ENCODE results near the gene ACSL1. TPM values are rescaled to one million over a fixed set of nuclear protein-coding genes. Genes with fewer than 3 reads are reported as not detected.

Gene ACSL1
- total RNA-seq, 1 experiment from 2014 or later: 3.5 TPM

- Histone ChIP-seq H2BK12ac (ENCODE audit: insufficient read length, low read depth, low read length) (no peak overlapping the region), H3K4ac (ENCODE audit: low read depth, low read length) (no peak overlapping the region), H3K79me1 (ENCODE audit: insufficient read depth, low read depth, low read length, poor library complexity, severe bottlenecking) (no peaks in the 10 kb centered on the region), H3K14ac (ENCODE audit: insufficient read depth, low read length) (no peak overlapping the region; the same call in 1 of the 2 replicates), H2AK5ac (ENCODE audit: insufficient read length, low read length) (no peak overlapping the region), H3K9ac (ENCODE audit: extremely low read depth, insufficient read length, low read length) (no peak overlapping the region), H2BK5ac (ENCODE audit: insufficient read length, low read length) (no peak overlapping the region), H3K23ac (ENCODE audit: insufficient read length, low read depth, low read length) (no peak overlapping the region), H4K20me1 (ENCODE audit: control insufficient read depth, insufficient read depth, insufficient read length) (no peaks in the 10 kb centered on the region), H2BK120ac (ENCODE audit: low read depth, low read length, poor library complexity, severe bottlenecking) (no peak overlapping the region), H4K91ac (ENCODE audit: insufficient read length, low read depth, low read length) (no peak overlapping the region), H2AFZ (ENCODE audit: low read length) (no peak overlapping the region), H2BK20ac (ENCODE audit: low read depth, low read length, poor library complexity, severe bottlenecking) (no peak overlapping the region), H3K27me3 (ENCODE audit: insufficient read depth, low read length) (no peaks in the 10 kb centered on the region), H4K5ac (ENCODE audit: insufficient read length, low read depth, low read length) (no peak overlapping the region), H3K9me3 (ENCODE audit: control insufficient read depth, low read depth, low read length) (no peaks in the 10 kb centered on the region), H3K79me2 (ENCODE audit: insufficient read depth, low read length) (no peaks in the 10 kb centered on the region), H3K56ac (ENCODE audit: insufficient read length, low read depth, low read length) (no peak overlapping the region), H3K27ac (ENCODE audit: insufficient read length, low read depth, low read length) (no peak overlapping the region), H3K4me1 (ENCODE audit: insufficient read depth, low read length) (no peaks in the 10 kb centered on the region; the same call in 1 of the 2 replicates), H4K8ac (replicated peaks; ENCODE audit: insufficient read length, low read depth, low read length) (no peak overlapping the region), H2BK15ac (ENCODE audit: low read depth, low read length) (no peak overlapping the region), H3T11ph (ENCODE audit: low read length) (no peak overlapping the region), H3K23me2 (ENCODE audit: insufficient read length, low read depth, low read length, poor library complexity, severe bottlenecking) (no peaks in the 10 kb centered on the region), H3K4me2 (ENCODE audit: insufficient read depth, insufficient read length, low read length) (no peak overlapping the region), H3K18ac (ENCODE audit: insufficient read length, low read depth, low read length) (no peak overlapping the region)
- Mint-ChIP-seq H3K4me3 (no peak overlapping the region), H3K9me3 (no peaks in the 10 kb centered on the region), H3K27ac (no peak overlapping the region), H3K27me3 (ENCODE audit: low read depth) (no peaks in the 10 kb centered on the region; the same call in 1 of the 2 replicates), H3K4me1 (no peaks in the 10 kb centered on the region), H3K36me3 (ENCODE audit: insufficient read depth in 1 of 3, low read depth in 3 of 3) (no peaks in the 10 kb centered on the region)
- no peak for DNase-seq
- TF ChIP-seq CTCF (conservative IDR thresholded peaks at IDR 0.05): no peak
- WGBS (ENCODE audit: extremely low coverage, insufficient read length, low lambda C conversion rate): no CpG with 5 or more reads among the region's 10 CpGs
These were observed 24.8 kb upstream of the ACSL1 start for GRCh38 chr4:184850431-184851199.
